ENCODE results near the gene NAAA. TPM values are rescaled to one million over a fixed set of nuclear protein-coding genes. Genes with fewer than 3 reads are reported as not detected.

NAAA gene
- total RNA-seq, 1 experiment from 2014 or later = 2.7 TPM

DNA sequence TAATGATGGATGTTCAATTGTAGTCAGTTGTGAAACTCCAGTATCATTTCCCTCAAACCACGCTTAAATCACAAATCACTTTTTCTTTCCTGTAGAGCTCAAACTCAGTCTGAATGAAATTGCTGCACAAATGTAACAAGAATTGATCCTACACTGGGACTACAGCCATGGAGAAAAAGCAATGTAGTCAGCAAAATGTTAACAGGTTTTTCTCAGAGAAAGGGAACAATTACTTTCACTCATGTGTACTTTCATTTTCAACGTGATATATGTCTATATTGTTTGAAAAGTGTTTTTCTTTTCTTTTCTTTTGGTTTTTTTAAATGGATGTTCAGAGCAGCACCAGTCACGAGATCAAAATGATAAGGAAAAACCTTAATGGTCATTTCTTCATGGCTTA lies 27.3 kb upstream of the NAAA start:
- Histone ChIP-seq H3K9ac (ENCODE audit: extremely low read depth, insufficient read length, low read length) (no peak overlapping the region), H3K18ac (ENCODE audit: insufficient read length, low read depth, low read length) (no peak overlapping the region), H2BK15ac (ENCODE audit: low read depth, low read length) (no peak overlapping the region), H3K27ac (ENCODE audit: insufficient read length, low read depth, low read length) (no peak overlapping the region), H4K20me1 (ENCODE audit: control insufficient read depth, insufficient read depth, insufficient read length) (no peaks in the 10 kb centered on the region), H3K79me2 (ENCODE audit: insufficient read depth, low read length) (no peaks in the 10 kb centered on the region), H3K56ac (ENCODE audit: insufficient read length, low read depth, low read length) (no peak overlapping the region), H2BK120ac (ENCODE audit: low read depth, low read length, poor library complexity, severe bottlenecking) (no peak overlapping the region), H4K91ac (ENCODE audit: insufficient read length, low read depth, low read length) (no peak overlapping the region), H2AK5ac (ENCODE audit: insufficient read length, low read length) (no peak overlapping the region), H3K14ac (ENCODE audit: insufficient read depth, low read length) (no peak overlapping the region), H2BK20ac (ENCODE audit: low read depth, low read length, poor library complexity, severe bottlenecking) (no peak overlapping the region), H4K8ac (replicated peaks; ENCODE audit: insufficient read length, low read depth, low read length) (no peak overlapping the region), H3K4ac (ENCODE audit: low read depth, low read length) (no peak overlapping the region), H2BK12ac (ENCODE audit: insufficient read length, low read depth, low read length) (no peak overlapping the region), H3K27me3 (ENCODE audit: insufficient read depth, low read length) (no peaks in the 10 kb centered on the region), H4K5ac (ENCODE audit: insufficient read length, low read depth, low read length) (no peak overlapping the region), H3K23me2 (ENCODE audit: insufficient read length, low read depth, low read length, poor library complexity, severe bottlenecking) (no peaks in the 10 kb centered on the region), H3T11ph (ENCODE audit: low read length) (no peak overlapping the region), H3K79me1 (ENCODE audit: insufficient read depth, low read depth, low read length, poor library complexity, severe bottlenecking) (no peaks in the 10 kb centered on the region), H2AFZ (ENCODE audit: low read length) (no peak overlapping the region), H3K9me3 (ENCODE audit: control insufficient read depth, low read depth, low read length) (peaks cover 10% of the 10 kb centered on the region), H2BK5ac (ENCODE audit: insufficient read length, low read length) (no peak overlapping the region), H3K23ac (ENCODE audit: insufficient read length, low read depth, low read length) (no peak overlapping the region), H3K4me2 (ENCODE audit: insufficient read depth, insufficient read length, low read length) (no peak overlapping the region), H3K4me1 (ENCODE audit: insufficient read depth, low read length) (no peaks in the 10 kb centered on the region)
- H3K4me3 Mint-ChIP-seq = no peak overlapping the region
- peaks cover 9 to 22% of the 10 kb centered on the region in 2 experiments; a peak in 4 of 5 replicates for H3K9me3 Mint-ChIP-seq
- H3K36me3 Mint-ChIP-seq (ENCODE audit: insufficient read depth in 1 of 3, low read depth in 3 of 3) = peaks cover 80 to 97% (median 91%) of the 10 kb centered on the region in 3 experiments
- H3K27ac Mint-ChIP-seq = no peak overlapping the region; a peak in 1 of 7 replicates
- DNase-seq = no peak
- no peaks in the 10 kb centered on the region for H3K27me3 Mint-ChIP-seq (ENCODE audit: low read depth)
- no CpG with 5 or more reads among the region's 3 CpGs for WGBS (ENCODE audit: extremely low coverage, insufficient read length, low lambda C conversion rate)
- TF ChIP-seq, protein P1, sequence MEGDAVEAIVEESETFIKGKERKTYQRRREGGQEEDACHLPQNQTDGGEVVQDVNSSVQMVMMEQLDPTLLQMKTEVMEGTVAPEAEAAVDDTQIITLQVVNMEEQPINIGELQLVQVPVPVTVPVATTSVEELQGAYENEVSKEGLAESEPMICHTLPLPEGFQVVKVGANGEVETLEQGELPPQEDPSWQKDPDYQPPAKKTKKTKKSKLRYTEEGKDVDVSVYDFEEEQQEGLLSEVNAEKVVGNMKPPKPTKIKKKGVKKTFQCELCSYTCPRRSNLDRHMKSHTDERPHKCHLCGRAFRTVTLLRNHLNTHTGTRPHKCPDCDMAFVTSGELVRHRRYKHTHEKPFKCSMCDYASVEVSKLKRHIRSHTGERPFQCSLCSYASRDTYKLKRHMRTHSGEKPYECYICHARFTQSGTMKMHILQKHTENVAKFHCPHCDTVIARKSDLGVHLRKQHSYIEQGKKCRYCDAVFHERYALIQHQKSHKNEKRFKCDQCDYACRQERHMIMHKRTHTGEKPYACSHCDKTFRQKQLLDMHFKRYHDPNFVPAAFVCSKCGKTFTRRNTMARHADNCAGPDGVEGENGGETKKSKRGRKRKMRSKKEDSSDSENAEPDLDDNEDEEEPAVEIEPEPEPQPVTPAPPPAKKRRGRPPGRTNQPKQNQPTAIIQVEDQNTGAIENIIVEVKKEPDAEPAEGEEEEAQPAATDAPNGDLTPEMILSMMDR (conservative IDR thresholded peaks at IDR 0.05) = no peak
- no peaks in the 10 kb centered on the region for H3K4me1 Mint-ChIP-seq
